Large intestine (tissue), 3 donors: ENCODE results near the gene FBXO41. TPM values are rescaled to one million over a fixed set of nuclear protein-coding genes. Genes with fewer than 3 reads are reported as not detected.

Source experiments
- DNase-seq, 2 donors: peaks; one replicate each; pipeline versions ENCODE4 v3.0.0 to v3.0.0-alpha.2; 2013
- H3K27ac ChIP-seq: one replicate; pipeline ENCODE4 v1.5.1; 2013; ENCODE audit warnings: low read length
- H3K27me3 ChIP-seq: 2 replicates; pipeline ENCODE4 v1.6.1; 2013; ENCODE audit warnings: low read length; ENCODE audit not compliant: control insufficient read depth, insufficient read depth
- H3K36me3 ChIP-seq: 2 replicates; pipeline ENCODE4 v1.6.1; 2013; ENCODE audit warnings: low read length; ENCODE audit not compliant: control insufficient read depth, insufficient read depth
- H3K4me1 ChIP-seq: one replicate; pipeline ENCODE4 v1.6.1; 2013; ENCODE audit warnings: low read length; ENCODE audit not compliant: control insufficient read depth, insufficient read depth
- H3K4me3 ChIP-seq: one replicate; pipeline ENCODE4 v1.5.1; 2013; ENCODE audit warnings: low read length
- H3K9me3 ChIP-seq: one replicate; pipeline ENCODE4 v1.6.1; 2013; ENCODE audit warnings: mild to moderate bottlenecking, low read depth, low read length, moderate library complexity; ENCODE audit not compliant: control insufficient read depth
- WGBS: methylation state at CpG from one replicate; pipeline ENCODE4 v1.1.5; 2013; ENCODE audit warnings: low lambda C conversion rate; ENCODE audit not compliant: insufficient coverage; 5-methylcytosine and 5-hydroxymethylcytosine counted together
- polyA plus RNA-seq: library from polyadenylated mRNA; unstranded; fragments of 120-200 nt; gene quantifications from one replicate; pipeline ENCODE4 v1.2.1, GENCODE V29; 2013

The FBXO41 gene
- polyA plus RNA-seq, 1 donor = 2.4 TPM

DNA sequence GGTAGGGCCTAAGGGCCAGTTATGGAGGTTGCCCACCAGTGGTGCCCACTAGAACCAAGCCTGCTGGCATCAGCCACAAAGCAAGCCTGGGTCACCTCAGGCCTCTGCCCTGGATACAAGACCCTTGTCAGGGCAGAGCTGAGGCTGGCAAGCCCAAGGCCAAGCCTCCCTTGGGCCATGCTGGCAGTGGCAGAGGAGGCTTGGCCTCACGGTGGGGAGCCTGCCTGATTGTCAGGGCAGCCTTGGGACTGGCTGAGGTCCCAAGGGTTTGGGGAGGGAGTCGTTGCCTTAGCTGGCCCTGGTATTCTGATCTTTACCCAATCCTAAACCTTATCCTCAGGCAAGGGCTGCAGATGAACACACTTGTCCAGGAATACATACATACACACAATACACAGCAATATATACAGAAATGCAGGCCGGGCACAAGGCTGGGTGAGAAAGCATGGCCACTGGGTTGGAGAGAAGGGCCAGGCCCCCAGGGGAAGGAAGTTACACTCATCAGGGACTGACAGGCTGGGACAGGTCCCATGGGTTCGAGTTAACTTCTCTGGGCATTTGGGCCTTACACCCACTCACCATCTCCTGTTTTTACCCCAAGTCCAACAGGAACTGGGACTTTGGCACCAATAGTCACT lies 29.2 kb downstream of the FBXO41 start:
- H3K27ac ChIP-seq = no peak overlapping the region
- WGBS = no CpG with 5 or more reads among the region's 4 CpGs
- H3K4me3 ChIP-seq = no peak overlapping the region
- H3K4me1 ChIP-seq = no peaks in the 10 kb centered on the region
- DNase-seq = no peak
- peaks cover 43% of the 10 kb centered on the region for H3K36me3 ChIP-seq
- no peaks in the 10 kb centered on the region for H3K27me3 ChIP-seq
- H3K9me3 ChIP-seq = no peaks in the 10 kb centered on the region

DNA sequence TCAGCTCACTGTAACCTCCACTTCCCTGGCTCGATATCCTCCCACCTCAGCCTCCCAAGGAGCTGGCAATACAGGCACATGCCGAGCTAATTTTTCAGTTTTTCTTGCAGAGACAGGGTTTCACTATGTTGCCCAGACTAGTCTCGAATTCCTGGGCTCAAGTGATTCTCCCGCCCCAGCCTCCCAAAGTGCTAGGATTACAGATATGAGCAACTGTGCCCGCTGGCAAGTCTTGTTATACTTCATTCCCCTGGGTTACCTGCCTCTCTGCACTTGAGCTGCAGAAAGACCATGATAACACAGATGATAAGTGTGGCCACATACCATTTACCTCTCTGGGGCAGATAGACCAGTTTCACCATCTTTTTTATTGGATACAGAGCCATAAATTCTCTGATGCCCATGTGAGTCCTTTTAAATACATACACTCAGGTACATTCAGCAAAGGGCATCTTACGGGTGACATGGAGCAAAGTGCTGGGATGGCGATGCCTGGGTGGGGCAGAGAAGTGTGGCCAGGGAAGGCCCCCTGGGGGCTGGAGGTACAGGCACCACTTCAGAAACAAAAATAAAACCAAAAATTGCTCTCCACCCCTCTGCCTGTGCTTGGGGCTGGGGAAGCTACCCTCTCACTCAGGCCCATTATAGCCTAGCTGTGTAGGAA lies 29.8 kb downstream of the FBXO41 start:
- H3K27ac ChIP-seq = no peak overlapping the region
- H3K4me3 ChIP-seq = no peak overlapping the region
- no peak for DNase-seq
- WGBS = 83% methylated on average over 2 of the region's 7 CpGs
- H3K27me3 ChIP-seq = no peaks in the 10 kb centered on the region
- no peaks in the 10 kb centered on the region for H3K4me1 ChIP-seq
- no peaks in the 10 kb centered on the region for H3K9me3 ChIP-seq
- peaks cover 49% of the 10 kb centered on the region for H3K36me3 ChIP-seq

GRCh38 chr2:73253901-73254300 lies 30.4 kb downstream of the FBXO41 start:
- 100% methylated on average over 1 of the region's 3 CpGs for WGBS

GRCh38 chr2:73253400-73253799 lies 30.9 kb downstream of the FBXO41 start:
- Histone ChIP-seq H3K27ac (no peak overlapping the region), H3K36me3 (peaks cover 59% of the 10 kb centered on the region), H3K4me1 (no peaks in the 10 kb centered on the region), H3K4me3 (no peak overlapping the region), H3K9me3 (no peaks in the 10 kb centered on the region), H3K27me3 (no peaks in the 10 kb centered on the region)
- no CpG with 5 or more reads among the region's 2 CpGs for WGBS
- DNase-seq = no peak

More at GRCh38 chr2:73253901-73254300, 30.4 kb downstream of the FBXO41 start:
- H3K36me3 ChIP-seq = peaks cover 54% of the 10 kb centered on the region
- no peak overlapping the region for H3K4me3 ChIP-seq
- no peak overlapping the region for H3K27ac ChIP-seq
- no peak for DNase-seq
- no peaks in the 10 kb centered on the region for H3K4me1 ChIP-seq
- H3K9me3 ChIP-seq = no peaks in the 10 kb centered on the region
- H3K27me3 ChIP-seq = no peaks in the 10 kb centered on the region

DNA sequence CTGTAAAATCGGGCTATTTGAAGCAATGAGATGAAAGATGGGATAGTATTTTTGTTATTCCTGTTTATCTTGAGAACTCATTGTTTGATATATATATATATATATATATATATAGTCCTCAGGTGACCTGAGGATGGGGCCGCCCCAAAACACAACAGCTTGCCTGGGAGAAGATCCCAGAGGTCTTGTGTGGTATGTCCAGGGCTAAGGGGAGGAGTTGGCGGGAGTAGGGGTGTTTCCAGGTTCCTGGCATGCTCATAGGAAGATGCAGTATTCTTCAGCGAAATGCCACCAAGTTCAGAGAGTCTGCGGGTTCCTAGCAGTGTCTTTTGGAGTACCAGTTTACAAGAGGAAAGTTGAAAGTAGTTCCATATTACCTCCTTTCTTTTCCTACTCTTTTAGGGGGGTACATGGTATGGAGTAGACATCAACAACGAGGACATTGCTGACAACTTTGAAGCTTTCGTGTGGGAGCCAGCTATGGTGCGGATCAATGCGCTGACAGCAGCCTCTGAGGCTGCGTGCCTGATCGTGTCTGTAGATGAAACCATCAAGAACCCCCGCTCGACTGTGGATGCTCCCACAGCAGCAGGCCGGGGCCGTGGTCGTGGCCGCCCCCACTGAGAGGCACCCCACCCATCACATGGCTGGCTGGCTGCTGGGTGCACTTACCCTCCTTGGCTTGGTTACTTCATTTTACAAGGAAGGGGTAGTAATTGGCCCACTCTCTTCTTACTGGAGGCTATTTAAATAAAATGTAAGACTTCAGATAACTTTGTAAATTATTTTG lies 31.8 kb downstream of the FBXO41 start:
- Histone ChIP-seq H3K27ac (no peak overlapping the region), H3K27me3 (no peaks in the 10 kb centered on the region), H3K4me3 (no peak overlapping the region), H3K4me1 (no peaks in the 10 kb centered on the region), H3K36me3 (peaks cover 69% of the 10 kb centered on the region), H3K9me3 (no peaks in the 10 kb centered on the region)
- no CpG with 5 or more reads among the region's 17 CpGs for WGBS
- no peak for DNase-seq

- Histone ChIP-seq H3K9me3 (no peaks in the 10 kb centered on the region), H3K27ac (no peak overlapping the region), H3K4me3 (no peak overlapping the region), H3K36me3 (peaks cover 81% of the 10 kb centered on the region), H3K4me1 (no peaks in the 10 kb centered on the region), H3K27me3 (no peaks in the 10 kb centered on the region)
- no CpG with 5 or more reads among the region's 17 CpGs for WGBS
- DNase-seq = no peak
Observed at GRCh38 chr2:73250872-73251846, 33.1 kb downstream of the FBXO41 start.

- no CpG with 5 or more reads among the region's 9 CpGs for WGBS
- Histone ChIP-seq H3K4me1 (no peaks in the 10 kb centered on the region), H3K36me3 (peaks cover 92% of the 10 kb centered on the region)
Observed at GRCh38 chr2:73249636-73250035, 34.6 kb downstream of the FBXO41 start.

GRCh38 chr2:73246850-73247249 lies 37.4 kb downstream of the FBXO41 start:
- DNase-seq = no peak
- Histone ChIP-seq H3K27ac (no peak overlapping the region), H3K4me3 (no peak overlapping the region), H3K27me3 (no peaks in the 10 kb centered on the region), H3K9me3 (no peaks in the 10 kb centered on the region), H3K36me3 (peaks cover 88% of the 10 kb centered on the region), H3K4me1 (no peaks in the 10 kb centered on the region)
- WGBS = no CpG with 5 or more reads among the region's 3 CpGs

More at GRCh38 chr2:73249636-73250035, 34.6 kb downstream of the FBXO41 start:
- no peak for DNase-seq
- Histone ChIP-seq H3K27ac (no peak overlapping the region), H3K9me3 (no peaks in the 10 kb centered on the region), H3K4me3 (no peak overlapping the region), H3K27me3 (no peaks in the 10 kb centered on the region)

DNA sequence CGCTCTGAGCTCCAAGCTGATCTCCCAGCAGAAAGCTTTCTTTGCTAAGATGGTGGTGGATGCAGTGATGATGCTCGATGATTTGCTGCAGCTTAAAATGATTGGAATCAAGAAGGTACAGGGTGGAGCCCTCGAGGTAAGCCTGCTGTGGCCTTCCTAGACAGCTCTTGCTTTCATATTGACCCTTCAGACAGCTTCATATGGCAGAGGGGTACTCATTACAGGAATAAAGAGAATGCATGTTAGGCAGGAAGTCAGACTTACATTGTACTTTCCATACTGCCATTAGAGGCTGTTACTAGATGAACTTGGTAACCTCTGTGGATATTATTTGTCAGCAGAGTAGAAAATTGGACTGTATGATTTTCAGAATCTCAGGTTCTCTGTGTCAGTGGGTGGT lies 39.7 kb downstream of the FBXO41 start:
- no peaks in the 10 kb centered on the region for H3K9me3 ChIP-seq
- DNase-seq = no peak
- no peaks in the 10 kb centered on the region for H3K27me3 ChIP-seq
- H3K27ac ChIP-seq = no peak overlapping the region
- H3K4me3 ChIP-seq = no peak overlapping the region
- H3K4me1 ChIP-seq = no peaks in the 10 kb centered on the region
- H3K36me3 ChIP-seq = peaks cover 81% of the 10 kb centered on the region
- WGBS = no CpG with 5 or more reads among the region's 3 CpGs
